Kidney (tissue), 22 donors: ENCODE results near the gene CLEC2L. TPM values are rescaled to one million over a fixed set of nuclear protein-coding genes. Genes with fewer than 3 reads are reported as not detected.

ENCODE experiments used
- DNase-seq, 5 donors: peaks; one replicate each; pipeline ENCODE4 v3.0.0-alpha.2; 2013 to 2020
- FAIRE-seq: peaks from 2 replicates; lab custom pipeline; 2012; peaks lifted over from hg19 to GRCh38; lab: Jason Lieb, UNC
- H3K27ac ChIP-seq, 2 donors: one replicate each; pipeline ENCODE4 v1.7.0; 2013; ENCODE audit warnings: low read depth in 2 of 2, low read length in 2 of 2, inconsistent platforms in 1 of 2
- H3K27me3 ChIP-seq: one replicate; pipeline ENCODE4 v1.7.1; 2013; ENCODE audit warnings: low read length, inconsistent platforms; ENCODE audit not compliant: control insufficient read depth, insufficient read depth
- H3K36me3 ChIP-seq, 3 donors: one replicate each; pipeline versions ENCODE4 v1.7.0 to v1.7.1; 2013; ENCODE audit warnings: low read length in 3 of 3, control low read depth in 1 of 3, inconsistent platforms in 1 of 3; ENCODE audit not compliant: insufficient read depth in 3 of 3, control insufficient read depth in 2 of 3
- H3K4me1 ChIP-seq, 3 donors: one replicate each; pipeline versions ENCODE4 v1.7.0 to v1.7.1; 2013; ENCODE audit warnings: low read length in 3 of 3, inconsistent platforms in 1 of 3, low read depth in 1 of 3; ENCODE audit not compliant: control insufficient read depth in 2 of 3, insufficient read depth in 2 of 3
- H3K4me3 ChIP-seq, 3 donors: one replicate each; pipeline versions ENCODE4 v1.7.0 to v1.8.1; 2013; ENCODE audit warnings: low read length in 3 of 3, control low read depth in 1 of 3, inconsistent platforms in 1 of 3
- H3K9ac ChIP-seq, 3 donors: one replicate each; pipeline versions ENCODE4 v1.7.0 to v1.7.1; 2013; ENCODE audit warnings: low read length in 3 of 3, control low read depth in 1 of 3, inconsistent platforms in 1 of 3
- H3K9me3 ChIP-seq, 3 donors: one replicate each; pipeline versions ENCODE4 v1.7.0 to v1.7.1; 2013; ENCODE audit warnings: low read length in 3 of 3, control low read depth in 1 of 3, inconsistent platforms in 1 of 3; ENCODE audit not compliant: control insufficient read depth in 2 of 3, insufficient read depth in 1 of 3
- CTCF ChIP-seq: IDR thresholded peaks from 3 replicates; pipeline ENCODE4 v1.5.1; 2012; ENCODE audit warnings: mild to moderate bottlenecking, moderate library complexity, borderline replicate concordance; ENCODE audit not compliant: insufficient read depth; ENCODE audit errors: extremely low read depth
- intact Hi-C: fragments of 100-400 bp; cut with DNase I; formaldehyde crosslinking; loops from one replicate; pipeline ENCODE4 v1.11.1; 2022
- long read RNA-seq, 10 donors: library from polyadenylated mRNA in 1 of 10; unstranded in 1 of 10; transcript quantifications; one replicate each; pipeline ENCODE4 v2.0.0 and lab custom pipeline, GENCODE V29; 2021 to 2026
- polyA plus RNA-seq: library from polyadenylated mRNA; stranded (reverse); fragments of 350-450 nt; fragmentation: Illumina TruSeq; extraction: RNeasy Lipid Tissue Mini Kit (QIAGEN cat#74804); gene quantifications from one replicate; pipeline ENCODE4 v1.2.3, GENCODE V29; 2014; ENCODE audit warnings: low read depth, low replicate concordance; ENCODE audit not compliant: insufficient read depth
- total RNA-seq: library from RNA; stranded (reverse); fragmentation: NEBNext Ultra II Directional; extraction: Animal tissue kit (Norgen Biotek cat#: 25700); gene quantifications from one replicate; pipeline ENCODE4 v1.2.1, GENCODE V29; 2021
- donor health status: control.
- donor health status: control.
- donor health status: control.
- donor health status: control.
- donor health status: control.
- donor health status: DM: yes; HTN: yes; CAD: no.
- donor health status: Normal renal cell carcinoma (clear cell type).

The CLEC2L gene
- not detected for total RNA-seq
- not detected for polyA plus RNA-seq
- long read RNA-seq, donor 1, result 0 reads
- long read RNA-seq, donor 2, result 0 reads
- long read RNA-seq, donor 3, result 0 reads
- long read RNA-seq, donor 4, result 0 reads
- long read RNA-seq, donor 5, result 0 reads
- long read RNA-seq, donor 6, partial matches to known transcripts, result 0 of 2 reads
- long read RNA-seq, donor 6, other reads (novel, unspliced or antisense), result 0 of 2 reads
- long read RNA-seq, donor 7, result 0 reads
- long read RNA-seq, donor 8, partial matches to known transcripts, result 0 of 2 reads
- long read RNA-seq, donor 8, other reads (novel, unspliced or antisense), result 0 of 2 reads
- long read RNA-seq, donor 9, result 0 reads
- long read RNA-seq, donor 10, partial matches to known transcripts, result 0 of 2 reads
- long read RNA-seq, donor 10, other reads (novel, unspliced or antisense), result 0 of 2 reads

GRCh38 chr7:139523199-139523941 lies at the start of gene CLEC2L:
CLEC2L (plus strand) TSS chr7:139523685; CDS start chr7:139523928, 243 bp downstream.
- Histone ChIP-seq H3K4me1 (peaks cover 0 to 2% (median 0%) of the 10 kb centered on the region in 3 donors), H3K4me3 (peak within 1 kb of the TSS in 1 of 3 donors; percentile 18), H3K9me3 (no peaks in the 10 kb centered on the region), H3K27me3 (peaks cover 6% of the 10 kb centered on the region), H3K27ac (no peak within 1 kb of the TSS), H3K9ac (no peak within 1 kb of the TSS), H3K36me3 (no peaks in the 10 kb centered on the region)
- intact Hi-C loops, result no loop called here
- no peak for TF ChIP-seq CTCF
- FAIRE-seq (no peak), DNase-seq (peak in 3 of 5 donors; percentile 32 to 67 (median 33))

- DNase-seq (no peak), FAIRE-seq (no peak)
- Histone ChIP-seq H3K9ac (no peak overlapping the region), H3K27me3 (no peaks in the 10 kb centered on the region), H3K9me3 (peaks cover 0 to 9% (median 0%) of the 10 kb centered on the region in 3 donors), H3K27ac (no peak overlapping the region), H3K4me1 (no peaks in the 10 kb centered on the region), H3K4me3 (no peak overlapping the region), H3K36me3 (no peaks in the 10 kb centered on the region)
- intact Hi-C loops, result no loop called here
- no peak for TF ChIP-seq CTCF
Measured at GRCh38 chr7:139476139-139476538, 47.3 kb upstream of the CLEC2L start.

GRCh38 chr7:139476891-139477290 lies 46.6 kb upstream of the CLEC2L start:
- DNase-seq, result no peak
- H3K36me3 ChIP-seq, result no peaks in the 10 kb centered on the region
- H3K27me3 ChIP-seq, result peaks cover 1% of the 10 kb centered on the region
- H3K9me3 ChIP-seq, result peaks cover 0 to 9% (median 0%) of the 10 kb centered on the region in 3 donors
- no peak overlapping the region for H3K9ac ChIP-seq
- no peak overlapping the region for H3K27ac ChIP-seq
- intact Hi-C loops, result no loop called here
- no peaks in the 10 kb centered on the region for H3K4me1 ChIP-seq
- FAIRE-seq, result no peak
- no peak for TF ChIP-seq CTCF
- no peak overlapping the region for H3K4me3 ChIP-seq
